DLD1 (cell line): Measurements from ENCODE around the gene NUDT17.

Experiments
- in situ Hi-C: cut with HindIII; loops from 2 replicates; pipeline ENCODE4 v1.10.0; 2017; ENCODE audit warnings: low sequenced_read_pairs

Gene NUDT17

DNA sequence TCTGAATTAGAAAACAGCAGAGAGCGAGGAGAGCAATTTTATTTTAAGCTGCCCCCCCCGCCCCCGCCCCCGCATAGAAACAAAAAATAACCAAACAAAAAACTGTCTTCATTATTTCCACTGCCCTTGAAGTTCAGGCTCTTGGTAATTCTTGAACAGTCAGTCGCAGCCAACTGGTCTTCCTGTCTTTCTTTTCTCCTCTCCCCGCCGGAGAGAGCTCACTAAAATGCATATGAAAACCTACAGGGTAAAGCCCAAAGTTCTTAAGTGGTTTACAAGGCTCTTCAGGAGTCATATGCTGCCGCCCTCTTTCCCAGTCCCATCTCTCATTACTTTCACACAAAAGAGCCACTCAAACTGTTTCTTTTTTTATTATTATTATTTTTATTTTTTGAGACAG is 41.4 kb downstream of the NUDT17 start:
- in situ Hi-C loops, result no loop called here

DNA sequence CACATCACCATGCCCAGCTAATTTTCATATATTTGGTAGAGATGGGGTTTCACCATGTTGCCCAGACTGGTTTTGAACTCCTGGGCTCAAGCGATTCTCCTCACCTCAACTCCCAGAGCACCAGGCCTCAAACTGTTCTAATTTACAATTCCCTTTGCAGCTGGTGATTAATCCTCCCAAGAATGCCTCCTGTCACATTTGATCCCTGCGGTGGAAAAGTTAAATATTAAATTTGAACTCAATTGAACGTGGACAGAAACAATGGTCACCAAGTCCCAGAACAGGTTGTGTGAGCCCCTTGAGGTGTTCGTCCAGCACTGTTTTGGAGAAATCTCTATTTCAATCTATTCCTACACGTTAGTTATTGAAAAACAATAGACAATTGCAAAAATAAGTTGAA is 42.2 kb downstream of the NUDT17 start:
- in situ Hi-C loops, result no loop called here

DNA sequence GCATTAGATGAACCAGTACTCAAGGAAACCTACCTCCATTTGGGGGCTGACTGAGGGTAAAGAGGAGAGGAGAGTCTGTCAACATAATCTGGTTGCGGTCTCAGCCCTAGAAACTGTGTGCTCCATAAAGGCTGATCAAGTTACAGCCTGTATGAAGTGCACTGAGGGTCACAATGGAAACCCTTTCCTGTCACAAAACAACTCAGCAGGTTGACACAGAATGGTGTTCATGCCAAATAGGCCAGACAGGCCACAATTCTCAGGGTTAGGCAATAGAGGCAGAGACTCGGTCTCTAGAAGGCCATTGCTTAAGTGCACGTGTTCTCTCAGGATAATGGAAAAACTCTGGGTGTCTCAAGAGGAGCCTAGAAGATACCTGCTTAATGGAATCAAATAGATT is 44.3 kb downstream of the NUDT17 start:
- in situ Hi-C loops, result no loop called here

DNA sequence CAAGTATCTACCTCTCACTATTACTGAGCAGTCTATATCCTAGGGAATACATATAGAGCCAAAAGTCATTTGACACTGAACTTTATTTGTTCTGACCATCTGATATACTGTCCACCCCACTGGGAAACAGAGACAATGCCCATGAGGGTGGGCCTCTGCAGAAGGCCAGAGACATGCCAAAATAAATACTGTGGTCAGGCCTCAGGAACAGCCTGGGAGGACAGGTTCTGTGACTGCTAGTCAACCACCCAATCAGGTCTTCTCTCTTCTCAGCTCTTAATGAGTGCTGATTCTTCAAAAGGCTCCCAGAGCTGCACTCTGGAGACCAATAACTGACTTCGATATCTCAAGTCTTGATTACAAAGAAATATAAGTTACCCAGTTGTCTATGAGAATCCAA is 45.7 kb downstream of the NUDT17 start:
- in situ Hi-C loops, result no loop called here

DNA sequence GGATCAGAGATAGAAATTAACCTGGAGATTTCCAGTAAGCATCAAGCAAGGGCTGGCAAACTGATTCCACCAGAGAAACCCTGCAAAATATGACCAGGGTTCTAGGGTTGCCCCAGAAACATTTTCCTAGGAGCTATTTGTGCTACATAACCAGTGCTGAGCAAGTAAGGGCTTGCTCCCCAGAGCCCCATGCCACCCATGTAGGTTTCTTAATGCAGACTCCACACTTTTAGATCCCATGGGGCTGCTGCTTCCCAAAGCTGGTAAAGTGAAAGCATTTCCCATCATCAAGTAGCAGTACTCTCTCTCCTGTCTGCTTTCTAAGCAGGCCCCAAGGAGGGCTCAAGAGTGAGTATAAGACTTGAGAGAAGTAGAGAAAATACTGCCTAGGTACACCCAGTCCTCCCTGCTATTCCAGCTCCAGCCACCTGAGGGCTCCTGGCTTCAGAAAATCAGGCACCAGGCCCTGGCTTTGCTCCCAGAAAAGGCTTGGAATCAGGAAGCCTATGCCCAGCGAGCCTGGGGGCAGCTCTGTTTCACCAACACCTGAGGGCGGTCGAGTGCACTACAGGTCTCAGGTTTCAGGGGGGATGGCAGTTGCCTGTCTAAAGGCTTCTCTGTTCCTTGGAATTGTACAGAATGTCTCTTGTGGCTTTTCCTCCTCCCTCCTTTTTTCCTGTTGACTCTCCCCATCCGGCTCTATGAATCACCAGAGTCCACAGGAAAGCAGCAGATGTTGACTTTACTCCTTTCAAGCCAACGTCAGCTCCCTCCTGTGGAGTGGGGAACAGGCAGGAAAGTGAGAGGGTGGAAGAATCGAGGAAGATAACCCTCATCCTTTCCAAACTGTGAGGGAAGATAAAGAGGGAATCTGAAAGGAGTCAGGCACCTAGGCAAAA is 46.4 kb downstream of the NUDT17 start:
- in situ Hi-C loops, result no loop called here

DNA sequence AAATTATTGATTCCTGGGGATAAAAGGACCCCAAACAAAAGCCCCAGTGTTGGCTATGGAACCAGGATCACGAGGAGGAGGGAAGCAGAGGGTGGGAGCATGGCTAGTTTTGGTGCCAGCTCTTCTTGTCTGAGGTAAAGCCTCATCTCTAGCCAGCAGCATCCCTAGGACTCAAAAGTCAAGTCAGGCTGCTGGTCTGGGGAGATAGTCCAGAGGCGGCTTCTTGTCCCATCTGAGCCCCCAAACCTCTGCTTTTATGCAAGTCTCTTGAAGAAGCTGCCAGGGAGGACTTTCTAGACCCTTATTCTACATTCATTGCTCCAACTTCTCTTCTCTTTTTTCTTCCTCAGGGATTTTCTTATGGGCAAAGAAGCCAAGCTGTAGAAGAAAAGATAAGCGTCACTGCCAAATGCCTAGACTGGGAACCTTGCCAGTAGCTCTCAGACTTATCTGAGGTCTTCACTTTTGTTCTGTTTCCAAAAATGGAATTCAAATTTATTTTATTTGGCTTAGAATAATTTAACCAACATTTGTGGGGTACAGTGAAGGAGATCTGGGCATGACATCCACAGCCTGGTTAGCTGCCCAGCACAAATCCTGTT is 47.2 kb downstream of the NUDT17 start:
- in situ Hi-C loops, result no loop called here

DNA sequence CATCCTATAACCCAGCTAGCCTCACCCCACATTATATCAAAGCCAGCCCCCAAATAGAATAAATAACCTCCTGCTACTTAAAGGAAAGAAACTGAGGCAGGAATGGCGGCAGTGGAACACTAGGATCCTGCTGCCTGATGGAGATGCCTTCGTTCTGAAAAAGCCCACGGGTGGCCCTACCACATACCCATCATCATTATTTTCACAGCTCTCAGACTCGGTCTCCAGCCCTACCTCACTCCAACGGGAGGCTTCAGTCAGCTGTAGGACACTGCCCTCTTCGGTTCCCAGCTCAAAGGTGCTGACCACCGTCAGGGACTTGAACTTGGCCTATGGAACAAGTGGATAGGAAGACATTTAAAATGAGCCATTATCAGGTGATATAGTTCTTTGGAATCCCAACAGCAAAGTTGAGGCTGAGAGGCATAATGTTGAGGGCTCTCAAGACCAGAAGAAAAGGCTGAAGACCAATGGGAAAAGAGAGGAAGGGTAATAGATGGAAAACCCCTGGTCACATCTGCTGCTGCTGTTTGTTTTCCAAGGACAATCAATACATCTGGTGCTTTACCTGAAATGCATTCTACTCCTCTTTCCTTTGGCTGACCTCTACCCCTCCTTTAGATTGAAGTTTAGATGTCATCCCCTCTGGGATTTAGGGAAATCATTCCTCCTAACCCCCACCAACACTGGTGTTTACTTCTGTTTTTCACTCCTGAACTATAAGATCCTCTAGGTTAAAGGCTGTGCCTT is 48.1 kb downstream of the NUDT17 start:
- in situ Hi-C loops, result no loop called here

DNA sequence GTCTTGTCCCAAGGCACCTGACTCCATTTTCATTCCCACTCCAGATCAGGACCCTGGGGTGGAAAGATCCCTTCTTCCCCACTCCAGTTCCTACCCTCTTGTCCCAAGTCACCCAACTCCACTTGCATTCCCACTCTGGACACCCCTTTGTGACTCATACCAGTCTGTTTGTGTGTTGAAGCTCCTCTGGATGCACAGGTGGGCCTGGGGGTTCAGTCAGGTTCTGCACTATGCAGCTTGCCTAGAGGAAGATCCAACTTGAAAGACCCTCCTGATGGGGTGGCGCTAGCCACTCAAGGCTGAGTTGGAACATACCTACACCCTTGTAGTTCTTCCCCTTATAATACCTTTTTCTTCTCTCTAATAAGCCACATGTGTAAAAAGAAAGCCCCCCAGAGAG is 50.0 kb downstream of the NUDT17 start:
- in situ Hi-C loops, result no loop called here

DNA sequence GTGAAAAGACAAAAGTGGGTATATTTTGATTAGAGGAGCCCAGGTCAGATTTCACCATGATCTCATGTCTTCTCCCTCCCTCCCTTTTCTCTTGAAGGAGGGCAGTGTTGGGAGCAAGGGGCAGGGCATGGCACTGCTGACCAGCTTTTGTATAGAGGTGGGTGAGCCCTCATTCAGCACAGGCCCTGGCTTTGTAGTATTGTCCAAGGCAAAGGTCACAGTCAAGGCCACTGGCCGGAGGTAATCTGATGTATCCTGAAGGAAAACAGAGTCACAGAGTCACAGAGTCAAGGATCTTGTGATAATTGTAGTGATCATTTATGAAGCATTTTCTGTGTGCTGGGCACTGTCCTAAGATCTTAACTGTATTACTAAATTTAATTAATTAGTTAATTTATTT is 52.5 kb downstream of the NUDT17 start:
- in situ Hi-C loops, result no loop called here
